Stomach smooth muscle (tissue), 2 donors: ENCODE measurements around the gene AVL9.
A peak's percentile ranks its signal among the peaks of the same experiment; 100 is the strongest.

ENCODE experiments used
- H3K27ac ChIP-seq: one replicate; pipeline ENCODE4 v1.7.0; 2013; ENCODE audit warnings: mild to moderate bottlenecking, low read length, inconsistent platforms
- H3K27me3 ChIP-seq, 2 donors: one replicate each; pipeline ENCODE4 v1.7.0; 2013; ENCODE audit warnings: low read length in 2 of 2; ENCODE audit not compliant: insufficient read depth in 2 of 2, control insufficient read depth in 1 of 2
- H3K36me3 ChIP-seq, 2 donors: one replicate each; pipeline ENCODE4 v1.7.0; 2013; ENCODE audit warnings: low read length in 2 of 2; ENCODE audit not compliant: control insufficient read depth in 2 of 2, insufficient read depth in 2 of 2
- H3K4me1 ChIP-seq: one replicate; pipeline ENCODE4 v1.7.0; 2013; ENCODE audit warnings: low read length; ENCODE audit not compliant: control insufficient read depth, insufficient read depth
- H3K4me3 ChIP-seq, 2 donors: one replicate each; pipeline ENCODE4 v1.7.0; 2013; ENCODE audit warnings: low read length in 2 of 2
- H3K9ac ChIP-seq, 2 donors: one replicate each; pipeline ENCODE4 v1.7.0; 2013; ENCODE audit warnings: low read length in 2 of 2, mild to moderate bottlenecking in 1 of 2
- H3K9me3 ChIP-seq, 2 donors: one replicate each; pipeline ENCODE4 v1.7.0; 2013; ENCODE audit warnings: low read length in 2 of 2; ENCODE audit not compliant: control insufficient read depth in 2 of 2
- donor health status: healthy.
- donor health status: Pancreatic carcinoma.

AVL9 gene

GRCh38 chr7:32564542-32564941, 69.3 kb downstream of the AVL9 start:
- H3K9ac ChIP-seq: no peak overlapping the region
- H3K4me3 ChIP-seq: no peak overlapping the region
- H3K27me3 ChIP-seq: no peaks in the 10 kb centered on the region
- no peaks in the 10 kb centered on the region for H3K9me3 ChIP-seq
- H3K27ac ChIP-seq: no peak overlapping the region
- H3K36me3 ChIP-seq: peaks cover 9 to 13% of the 10 kb centered on the region in 2 donors
- H3K4me1 ChIP-seq: no peaks in the 10 kb centered on the region

DNA sequence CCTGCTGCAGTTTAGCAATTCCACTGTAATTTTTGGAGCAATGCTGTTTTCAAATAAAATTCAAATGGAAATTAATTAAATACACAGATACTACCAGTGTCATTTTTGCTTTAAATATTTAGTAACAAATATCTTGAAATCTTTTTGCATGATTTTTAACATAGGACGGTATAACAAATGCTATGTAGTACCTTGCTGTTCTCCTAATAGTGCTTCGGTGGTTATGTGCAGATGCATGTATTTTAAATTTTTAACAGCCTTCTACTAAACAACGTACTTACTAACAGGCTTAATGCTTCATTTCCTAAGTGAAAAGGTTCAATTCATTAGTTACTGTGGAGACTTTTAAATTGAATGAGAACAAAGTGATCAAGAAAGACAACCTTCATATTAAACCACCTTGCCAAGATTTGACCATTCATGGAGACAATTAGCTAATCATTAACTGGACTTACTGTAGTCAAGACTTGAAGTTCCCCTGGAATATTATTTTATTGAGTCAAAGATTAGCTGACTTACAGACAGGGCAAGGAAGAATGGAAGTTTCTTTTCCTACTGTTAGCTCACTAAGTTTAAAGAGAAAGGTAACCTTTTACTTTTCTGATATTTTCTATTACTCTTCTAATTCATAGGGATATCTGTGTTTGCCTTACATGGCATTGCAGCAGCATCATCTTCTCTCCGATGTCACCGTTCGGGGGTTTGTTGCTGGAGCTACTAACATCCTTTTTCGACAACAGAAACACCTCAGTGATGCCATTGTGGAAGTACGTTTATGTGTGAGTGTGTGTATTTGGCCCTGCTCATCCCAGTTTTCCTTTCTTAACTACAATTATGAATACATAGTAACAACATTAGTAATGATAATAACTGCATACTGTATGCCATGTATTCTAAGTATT, 74.3 kb downstream of the AVL9 start:
- Histone ChIP-seq H3K4me3 (no peak overlapping the region), H3K27ac (no peak overlapping the region), H3K9me3 (no peaks in the 10 kb centered on the region), H3K4me1 (no peaks in the 10 kb centered on the region), H3K27me3 (no peaks in the 10 kb centered on the region), H3K36me3 (peaks cover 8 to 14% of the 10 kb centered on the region in 2 donors), H3K9ac (no peak overlapping the region)

GRCh38 chr7:32573110-32573687, 77.9 kb downstream of the AVL9 start:
- Histone ChIP-seq H3K9me3 (no peaks in the 10 kb centered on the region), H3K27ac (no peak overlapping the region), H3K4me3 (no peak overlapping the region), H3K4me1 (no peaks in the 10 kb centered on the region), H3K9ac (no peak overlapping the region), H3K27me3 (no peaks in the 10 kb centered on the region), H3K36me3 (peaks cover 24 to 33% of the 10 kb centered on the region in 2 donors)

DNA sequence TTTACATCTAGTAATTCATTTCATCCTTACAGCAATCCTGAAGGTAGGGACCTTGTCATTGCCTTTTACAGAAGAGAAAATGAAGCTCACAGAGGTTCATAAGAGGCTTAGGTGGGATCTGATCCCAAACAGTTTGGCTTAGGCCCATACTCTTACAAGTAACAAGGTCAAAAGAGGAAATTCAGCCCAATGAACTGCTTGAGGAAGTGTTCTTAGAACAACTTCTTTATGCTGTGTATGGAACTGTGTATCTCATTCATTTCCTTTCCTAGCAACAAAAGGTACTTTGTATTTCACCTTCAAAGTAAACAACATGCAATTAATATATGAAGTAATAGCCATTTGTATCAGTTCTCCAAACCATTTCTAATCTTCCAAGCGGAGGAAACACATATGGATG, 79.3 kb downstream of the AVL9 start:
- Histone ChIP-seq H3K27me3 (no peaks in the 10 kb centered on the region), H3K9ac (no peak overlapping the region), H3K4me3 (no peak overlapping the region), H3K27ac (no peak overlapping the region), H3K4me1 (no peaks in the 10 kb centered on the region), H3K36me3 (peaks cover 25 to 34% of the 10 kb centered on the region in 2 donors), H3K9me3 (no peaks in the 10 kb centered on the region)

DNA sequence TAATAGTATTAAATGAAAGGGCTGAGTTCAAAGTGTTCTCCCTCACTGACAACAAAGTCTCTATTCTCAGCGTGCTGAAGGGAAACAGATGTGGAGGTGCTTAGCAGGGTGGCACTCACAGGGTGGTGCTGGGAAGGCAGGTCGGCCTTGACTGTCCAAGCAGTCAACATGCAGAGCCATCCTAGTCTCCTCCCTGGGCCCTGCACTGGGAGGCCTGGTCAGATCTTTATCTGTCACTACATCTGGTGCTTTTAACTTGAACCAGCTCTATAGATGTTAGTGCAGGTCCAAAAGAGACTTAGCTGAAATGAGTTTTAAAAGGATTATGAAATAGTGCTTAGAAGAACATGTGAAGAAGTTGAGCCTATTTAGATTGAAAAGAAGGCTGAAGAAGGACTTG, 82.1 kb downstream of the AVL9 start:
- H3K4me1 ChIP-seq: no peaks in the 10 kb centered on the region

GRCh38 chr7:32579776-32580175, 84.5 kb downstream of the AVL9 start:
- H3K27me3 ChIP-seq: no peaks in the 10 kb centered on the region
- no peak overlapping the region for H3K27ac ChIP-seq
- H3K9me3 ChIP-seq: no peaks in the 10 kb centered on the region
- H3K36me3 ChIP-seq: peaks cover 39 to 42% of the 10 kb centered on the region in 2 donors
- H3K4me3 ChIP-seq: no peak overlapping the region
- no peak overlapping the region for H3K9ac ChIP-seq
- H3K4me1 ChIP-seq: no peaks in the 10 kb centered on the region

More for the DNA sequence above, 82.1 kb downstream of the AVL9 start:
- H3K9me3 ChIP-seq: no peaks in the 10 kb centered on the region
- peaks cover 29 to 40% of the 10 kb centered on the region in 2 donors for H3K36me3 ChIP-seq
- no peaks in the 10 kb centered on the region for H3K27me3 ChIP-seq
- H3K27ac ChIP-seq: no peak overlapping the region
- H3K9ac ChIP-seq: no peak overlapping the region
- H3K4me3 ChIP-seq: no peak overlapping the region

DNA sequence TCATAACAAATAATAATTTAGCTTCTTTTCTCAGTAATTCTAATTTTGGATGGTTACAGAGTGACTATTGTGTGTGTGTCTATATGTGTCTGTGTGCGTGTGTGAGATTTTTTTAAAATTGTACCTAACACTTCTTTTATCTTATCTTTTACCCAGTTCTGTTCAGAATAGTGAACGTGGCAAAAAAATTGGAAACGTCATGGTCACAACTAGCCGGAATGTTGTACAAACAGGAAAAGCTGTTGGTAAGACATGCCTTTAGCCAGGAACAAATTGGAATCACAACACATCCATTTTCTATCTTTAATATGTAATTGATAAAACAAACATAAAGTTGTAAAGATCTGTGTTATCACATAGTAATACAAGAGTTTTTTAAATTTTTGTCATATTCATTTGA, 85.4 kb downstream of the AVL9 start:
- H3K27me3 ChIP-seq: no peaks in the 10 kb centered on the region
- H3K4me3 ChIP-seq: no peak overlapping the region
- H3K9ac ChIP-seq: no peak overlapping the region
- no peaks in the 10 kb centered on the region for H3K9me3 ChIP-seq
- peaks cover 45% of the 10 kb centered on the region in 2 donors for H3K36me3 ChIP-seq
- H3K27ac ChIP-seq: no peak overlapping the region
- H3K4me1 ChIP-seq: no peaks in the 10 kb centered on the region

- Histone ChIP-seq H3K4me3 (no peak overlapping the region), H3K9ac (no peak overlapping the region), H3K4me1 (peaks cover 1% of the 10 kb centered on the region), H3K9me3 (no peaks in the 10 kb centered on the region), H3K27ac (no peak overlapping the region), H3K27me3 (no peaks in the 10 kb centered on the region), H3K36me3 (peaks cover 39 to 41% of the 10 kb centered on the region in 2 donors)
These were observed 86.7 kb downstream of the AVL9 start for GRCh38 chr7:32582036-32582435.

DNA sequence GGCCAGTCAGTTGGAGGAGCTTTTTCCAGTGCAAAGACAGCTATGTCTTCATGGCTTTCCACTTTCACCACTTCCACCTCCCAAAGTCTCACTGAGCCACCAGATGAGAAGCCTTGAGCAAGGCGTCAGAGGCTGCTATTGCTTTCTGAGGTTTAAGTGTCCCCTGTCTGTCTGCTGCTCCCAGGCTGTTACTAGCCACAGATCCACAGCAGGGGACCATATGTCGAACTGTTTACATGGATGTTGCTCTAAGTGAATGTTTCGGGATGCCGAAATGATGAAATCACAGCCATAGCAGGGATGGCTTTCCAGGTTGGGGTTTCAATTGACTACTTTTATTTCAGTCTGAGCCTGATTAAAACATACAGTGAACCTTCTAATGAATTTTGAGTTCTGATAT, 88.5 kb downstream of the AVL9 start:
- H3K9me3 ChIP-seq: no peaks in the 10 kb centered on the region
- H3K9ac ChIP-seq: no peak overlapping the region
- no peaks in the 10 kb centered on the region for H3K27me3 ChIP-seq
- peaks cover 32 to 36% of the 10 kb centered on the region in 2 donors for H3K36me3 ChIP-seq
- no peak overlapping the region for H3K27ac ChIP-seq
- H3K4me3 ChIP-seq: no peak overlapping the region
- H3K4me1 ChIP-seq: peaks cover 7% of the 10 kb centered on the region

GRCh38 chr7:32586291-32587221, 91.3 kb downstream of the AVL9 start:
- Histone ChIP-seq H3K27me3 (no peaks in the 10 kb centered on the region), H3K36me3 (peaks cover 30 to 31% of the 10 kb centered on the region in 2 donors), H3K4me3 (no peak overlapping the region), H3K9ac (no peak overlapping the region), H3K27ac (peak overlapping the region; percentile 37), H3K4me1 (peaks cover 7% of the 10 kb centered on the region), H3K9me3 (no peaks in the 10 kb centered on the region)
